Right atrium auricular region (tissue), 2 donors: Measurements from ENCODE around the gene NR2F1. TPM values are rescaled to one million over a fixed set of nuclear protein-coding genes. Genes with fewer than 3 reads are reported as not detected.

Source experiments
- DNase-seq: peaks from one replicate; pipeline ENCODE4 v3.0.0-alpha.2; 2019; ENCODE audit warnings: low spot score
- H3K27ac ChIP-seq, 2 donors: fragments of 200-600 bp; sonication (generic); 1 replicate in 1 of 2; 2 replicates in 1 of 2; pipeline ENCODE4 v1.5.1; 2016 to 2019
- H3K27me3 ChIP-seq, 2 donors: fragments of 200-600 bp; sonication (generic); one replicate each; pipeline versions ENCODE4 v1.5.1 to v1.6.0; 2017 to 2019
- H3K36me3 ChIP-seq: fragments of 200-600 bp; sonication (generic); one replicate; pipeline ENCODE4 v1.5.1; 2016
- H3K4me1 ChIP-seq, 2 donors: fragments of 200-600 bp; sonication (generic); one replicate each; pipeline versions ENCODE4 v1.5.1 to v1.6.0; 2017 to 2019
- H3K4me3 ChIP-seq, 2 donors: fragments of 200-600 bp; sonication (generic); 1 replicate in 1 of 2; 2 replicates in 1 of 2; pipeline ENCODE4 v1.5.1; 2017 to 2019; ENCODE audit warnings: mild to moderate bottlenecking in 1 of 2, moderate library complexity in 1 of 2
- H3K9me3 ChIP-seq, 2 donors: fragments of 200-600 bp; sonication (generic); one replicate each; pipeline ENCODE4 v1.5.1; 2019
- total RNA-seq, 2 donors: library from RNA; depleted of rRNA; stranded (reverse); fragments of >200 nt; gene quantifications; one replicate each; pipeline ENCODE4 v1.1.0, GENCODE V29; 2016
- TF ChIP-seq, protein P1 (sequence below), 2 donors: fragments of 200-600 bp; sonication (generic); IDR thresholded peaks; one replicate each; pipeline ENCODE4 v1.5.1; 2019; ENCODE audit warnings: antibody characterized with exemption in 2 of 2

Gene NR2F1
- total RNA-seq, 2 donors from 2014 or later = 35.3 to 37.6 TPM

DNA sequence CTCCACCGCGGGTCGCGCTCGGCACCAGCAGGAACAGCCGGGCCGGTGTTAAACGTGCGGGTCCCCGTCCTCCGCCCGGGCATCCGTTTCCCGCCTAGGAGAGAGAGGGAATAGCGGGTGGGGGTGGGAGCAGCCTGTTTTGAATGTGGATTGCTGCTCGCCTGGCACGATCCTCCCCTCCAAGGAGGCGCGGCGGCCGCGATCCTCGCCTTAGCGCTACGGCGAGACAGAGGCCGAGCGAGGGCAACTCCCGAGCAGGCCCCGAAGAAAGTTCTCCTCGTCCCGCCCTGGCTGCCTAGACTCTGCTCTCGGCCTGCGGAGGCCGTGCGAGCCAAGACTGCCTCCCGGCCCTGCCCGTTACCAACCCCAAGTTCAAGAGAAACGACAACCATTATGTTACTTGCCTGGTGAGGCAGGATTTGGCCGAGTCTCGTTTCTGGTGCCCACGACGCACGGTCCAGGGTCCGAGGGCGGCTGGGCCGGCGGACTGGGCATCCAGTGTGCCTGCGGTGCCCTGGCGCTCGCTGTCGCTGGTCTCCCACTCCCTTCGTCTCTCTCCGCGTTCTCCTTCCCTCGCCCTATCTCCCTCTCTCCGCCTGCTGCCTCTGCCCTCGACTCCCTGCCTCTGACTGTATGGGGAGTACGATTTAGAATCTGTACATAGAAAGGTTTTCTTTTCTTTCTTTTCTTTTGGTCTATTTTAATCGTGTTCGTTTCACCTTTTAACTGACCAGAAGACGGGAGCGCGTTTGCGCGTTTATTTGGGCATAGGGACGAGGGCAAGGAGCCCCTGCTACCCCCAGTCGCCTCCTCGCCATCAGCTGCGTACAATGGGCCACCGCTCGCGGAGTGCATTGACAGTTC, 2.7 kb upstream of the NR2F1 start:
- Histone ChIP-seq H3K9me3 (no peaks in the 10 kb centered on the region), H3K27me3 (no peaks in the 10 kb centered on the region), H3K4me1 (peaks cover 0 to 30% of the 10 kb centered on the region in 2 donors), H3K27ac (peak overlapping the region; percentile 76 to 85), H3K4me3 (peak overlapping the region; percentile 66 to 72), H3K36me3 (no peaks in the 10 kb centered on the region)
- DNase-seq = no peak
- TF ChIP-seq, protein P1, sequence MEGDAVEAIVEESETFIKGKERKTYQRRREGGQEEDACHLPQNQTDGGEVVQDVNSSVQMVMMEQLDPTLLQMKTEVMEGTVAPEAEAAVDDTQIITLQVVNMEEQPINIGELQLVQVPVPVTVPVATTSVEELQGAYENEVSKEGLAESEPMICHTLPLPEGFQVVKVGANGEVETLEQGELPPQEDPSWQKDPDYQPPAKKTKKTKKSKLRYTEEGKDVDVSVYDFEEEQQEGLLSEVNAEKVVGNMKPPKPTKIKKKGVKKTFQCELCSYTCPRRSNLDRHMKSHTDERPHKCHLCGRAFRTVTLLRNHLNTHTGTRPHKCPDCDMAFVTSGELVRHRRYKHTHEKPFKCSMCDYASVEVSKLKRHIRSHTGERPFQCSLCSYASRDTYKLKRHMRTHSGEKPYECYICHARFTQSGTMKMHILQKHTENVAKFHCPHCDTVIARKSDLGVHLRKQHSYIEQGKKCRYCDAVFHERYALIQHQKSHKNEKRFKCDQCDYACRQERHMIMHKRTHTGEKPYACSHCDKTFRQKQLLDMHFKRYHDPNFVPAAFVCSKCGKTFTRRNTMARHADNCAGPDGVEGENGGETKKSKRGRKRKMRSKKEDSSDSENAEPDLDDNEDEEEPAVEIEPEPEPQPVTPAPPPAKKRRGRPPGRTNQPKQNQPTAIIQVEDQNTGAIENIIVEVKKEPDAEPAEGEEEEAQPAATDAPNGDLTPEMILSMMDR (IDR thresholded peaks at IDR 0.05) = no peak

DNA sequence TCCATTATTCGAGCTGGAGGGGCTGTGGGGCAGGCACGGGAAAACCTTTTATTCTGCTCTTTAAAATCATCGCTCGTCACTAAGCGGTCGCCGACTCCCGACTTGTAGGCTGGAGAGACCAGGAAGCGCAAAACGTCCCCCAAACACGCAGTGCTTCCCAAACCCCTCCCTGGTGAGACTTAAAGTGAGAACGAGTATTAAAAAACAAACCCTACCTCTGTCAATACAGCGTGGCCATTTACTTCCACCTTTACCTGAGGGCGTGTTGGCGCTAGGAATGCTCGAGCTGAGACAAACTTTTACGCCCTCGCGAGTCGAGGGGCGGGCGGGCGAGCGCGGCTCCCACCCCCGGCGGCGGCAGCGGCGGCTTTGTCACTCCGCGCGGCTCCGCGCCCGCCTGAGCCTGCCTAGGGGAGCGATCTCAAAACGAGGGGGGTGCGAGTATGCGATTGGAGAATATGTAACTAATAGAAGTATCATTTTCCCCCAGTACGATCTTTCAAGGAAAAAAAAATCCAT, 2.0 kb upstream of the NR2F1 start, which contains the start of gene NR2F1-AS1:
Gene NR2F1-AS1 (minus strand): TSS at position 293 of the 519 bp plus-strand sequence.
- DNase-seq = no peak
- Histone ChIP-seq H3K9me3 (no peaks in the 10 kb centered on the region), H3K36me3 (no peaks in the 10 kb centered on the region), H3K27me3 (no peaks in the 10 kb centered on the region), H3K4me1 (peaks cover 0 to 30% of the 10 kb centered on the region in 2 donors), H3K4me3 (peak within 1 kb of the TSS; percentile 66 to 72), H3K27ac (peak within 1 kb of the TSS; percentile 76 to 85)
- TF ChIP-seq, protein P1 (IDR thresholded peaks at IDR 0.05) = no peak

DNA sequence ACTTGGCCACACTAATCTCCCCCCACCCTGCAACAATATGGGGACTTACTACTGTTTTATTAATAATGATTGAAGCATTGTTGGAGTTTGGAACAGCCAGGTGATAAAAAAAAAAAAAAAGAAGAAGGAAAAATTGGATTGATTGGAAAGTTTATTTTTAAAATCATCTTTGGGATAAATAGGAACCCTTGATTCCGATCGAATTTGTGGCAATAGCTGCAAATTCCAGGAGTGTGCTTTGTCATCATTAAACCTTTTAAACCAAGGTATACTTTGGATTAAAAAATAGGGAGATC, 907 bp upstream of the NR2F1 start:
- DNase-seq = no peak
- H3K4me3 ChIP-seq = peak overlapping the region; percentile 66 to 72
- no peaks in the 10 kb centered on the region for H3K36me3 ChIP-seq
- no peaks in the 10 kb centered on the region for H3K27me3 ChIP-seq
- H3K27ac ChIP-seq = peak overlapping the region; percentile 73 to 76
- TF ChIP-seq, protein P1 (IDR thresholded peaks at IDR 0.05) = no peak
- H3K4me1 ChIP-seq = peaks cover 0 to 30% of the 10 kb centered on the region in 2 donors
- no peaks in the 10 kb centered on the region for H3K9me3 ChIP-seq

DNA sequence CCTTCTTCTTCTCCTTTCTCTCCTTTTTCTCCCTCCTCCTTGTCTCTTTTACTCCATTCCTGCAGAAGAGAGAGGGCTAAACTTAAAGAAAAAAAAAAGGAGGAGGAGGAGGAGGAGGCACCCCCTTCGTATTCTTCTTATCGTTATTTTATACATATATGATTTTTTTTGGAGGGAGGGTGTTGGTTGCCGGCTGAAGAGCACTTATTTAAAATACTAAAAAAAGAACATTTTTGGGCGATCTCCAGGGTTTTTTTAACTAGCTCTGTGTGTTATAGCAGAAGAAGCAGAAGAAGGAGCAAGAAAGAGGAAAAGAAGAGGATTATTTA, 381 bp downstream of the NR2F1 start:
- Histone ChIP-seq H3K4me1 (peaks cover 0 to 24% of the 10 kb centered on the region in 2 donors), H3K27ac (peak overlapping the region; percentile 73 to 76), H3K4me3 (peak overlapping the region; percentile 66 to 72), H3K36me3 (peaks cover 3% of the 10 kb centered on the region), H3K27me3 (no peaks in the 10 kb centered on the region), H3K9me3 (no peaks in the 10 kb centered on the region)
- TF ChIP-seq, protein P1 (IDR thresholded peaks at IDR 0.05) = peak in 1 of 2 donors; percentile 0
- no peak for DNase-seq

DNA sequence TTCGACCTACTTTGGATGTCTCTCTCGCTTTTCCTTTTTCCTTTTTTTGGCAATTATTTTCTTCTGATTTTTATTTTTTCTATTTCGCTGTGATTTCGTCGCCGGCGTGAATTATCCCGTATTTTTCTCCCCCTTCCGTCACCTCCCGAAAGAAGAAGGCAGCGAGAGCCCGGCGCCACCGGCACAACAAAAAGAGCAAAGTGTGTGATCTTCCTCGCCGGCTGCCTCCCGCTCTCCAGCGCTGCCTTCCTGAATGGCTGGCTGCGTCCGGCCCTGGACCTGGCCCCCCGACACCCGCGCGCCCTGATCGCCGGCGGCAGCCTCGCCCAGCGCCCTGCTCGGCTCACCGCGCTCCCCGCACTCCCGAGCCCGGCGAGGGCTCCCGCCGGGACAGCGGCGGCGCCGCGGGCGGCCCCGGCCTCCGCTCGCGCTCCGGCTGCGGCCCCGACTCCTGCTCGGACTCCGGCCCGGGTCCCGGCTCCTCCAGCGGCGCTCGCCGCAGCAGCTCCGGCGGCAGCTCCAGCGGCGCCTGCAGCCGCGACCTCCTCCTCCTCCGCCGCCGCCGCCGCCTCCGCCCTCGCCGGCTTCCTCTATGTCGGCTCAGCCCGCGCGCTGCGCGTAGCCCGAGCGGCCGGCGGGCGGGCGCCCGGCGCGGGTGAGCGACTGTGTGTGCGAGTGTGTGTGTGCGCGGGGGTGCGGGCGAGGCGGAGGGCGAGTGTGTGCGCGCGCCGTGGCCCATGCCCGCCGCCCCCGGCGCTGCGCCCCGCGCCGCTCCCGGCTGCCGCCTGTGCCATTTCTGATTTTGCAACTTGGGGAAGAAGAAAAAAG, 960 bp downstream of the NR2F1 start:
- Histone ChIP-seq H3K4me3 (peak overlapping the region; percentile 66 to 72), H3K27ac (peak overlapping the region; percentile 73 to 76), H3K27me3 (no peaks in the 10 kb centered on the region), H3K9me3 (no peaks in the 10 kb centered on the region), H3K36me3 (peaks cover 4% of the 10 kb centered on the region), H3K4me1 (peaks cover 0 to 19% of the 10 kb centered on the region in 2 donors)
- peak; percentile 58 for DNase-seq
- TF ChIP-seq, protein P1 (IDR thresholded peaks at IDR 0.05) = no peak
